Prostate gland (tissue), 2 donors: ENCODE data around the gene PM20D1.

ENCODE experiments used
- POLR2A ChIP-seq: fragments of 450-650 bp; IDR thresholded peaks from one replicate; pipeline ENCODE4 v1.6.1; 2016; ENCODE audit warnings: antibody characterized with exemption, mild to moderate bottlenecking
- TF ChIP-seq, protein P1 (sequence below), 4 experiments: fragments of 200-600 bp in 2 of 4; fragments of 450-650 bp in 2 of 4; sonication (generic) in 2 of 4; IDR thresholded peaks; 1 replicate in 3 of 4; 2 replicates in 1 of 4; pipeline ENCODE4 v1.5.1; 2016 to 2019; ENCODE audit warnings: antibody characterized with exemption in 4 of 4, mild to moderate bottlenecking in 2 of 4, moderate library complexity in 2 of 4

DNA sequence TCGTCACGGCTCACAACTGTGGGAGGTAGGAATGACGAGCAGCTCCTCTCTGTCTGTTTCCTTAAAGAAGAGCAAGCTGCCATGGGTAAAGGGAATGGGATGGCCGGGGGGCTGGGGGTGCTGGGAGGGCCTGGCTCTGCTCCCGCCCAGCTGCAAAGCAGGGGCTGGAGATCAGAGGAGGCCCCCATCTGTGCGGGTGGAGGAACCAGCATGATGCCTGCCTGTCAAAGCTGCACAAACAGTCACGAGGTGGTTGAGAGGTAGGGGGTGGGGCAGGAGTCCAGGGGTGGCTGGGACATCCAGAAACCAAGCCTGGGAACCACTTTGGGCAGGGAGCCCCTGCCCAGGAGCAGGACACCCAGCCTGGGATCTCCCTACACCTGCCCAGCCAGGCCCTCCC is 49.5 kb downstream of the PM20D1 start:
- TF ChIP-seq POLR2A, result no peak
- TF ChIP-seq, protein P1, sequence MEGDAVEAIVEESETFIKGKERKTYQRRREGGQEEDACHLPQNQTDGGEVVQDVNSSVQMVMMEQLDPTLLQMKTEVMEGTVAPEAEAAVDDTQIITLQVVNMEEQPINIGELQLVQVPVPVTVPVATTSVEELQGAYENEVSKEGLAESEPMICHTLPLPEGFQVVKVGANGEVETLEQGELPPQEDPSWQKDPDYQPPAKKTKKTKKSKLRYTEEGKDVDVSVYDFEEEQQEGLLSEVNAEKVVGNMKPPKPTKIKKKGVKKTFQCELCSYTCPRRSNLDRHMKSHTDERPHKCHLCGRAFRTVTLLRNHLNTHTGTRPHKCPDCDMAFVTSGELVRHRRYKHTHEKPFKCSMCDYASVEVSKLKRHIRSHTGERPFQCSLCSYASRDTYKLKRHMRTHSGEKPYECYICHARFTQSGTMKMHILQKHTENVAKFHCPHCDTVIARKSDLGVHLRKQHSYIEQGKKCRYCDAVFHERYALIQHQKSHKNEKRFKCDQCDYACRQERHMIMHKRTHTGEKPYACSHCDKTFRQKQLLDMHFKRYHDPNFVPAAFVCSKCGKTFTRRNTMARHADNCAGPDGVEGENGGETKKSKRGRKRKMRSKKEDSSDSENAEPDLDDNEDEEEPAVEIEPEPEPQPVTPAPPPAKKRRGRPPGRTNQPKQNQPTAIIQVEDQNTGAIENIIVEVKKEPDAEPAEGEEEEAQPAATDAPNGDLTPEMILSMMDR (IDR thresholded peaks at IDR 0.05), result no peak
